AG09309 (cell line): ENCODE measurements around the gene ALG3.

Source experiments
- DNase-seq: peaks from one replicate; pipeline ENCODE4 v3.0.0-alpha.2; 2010; ENCODE audit warnings: low read depth
- H3K4me3 ChIP-seq: 2 replicates; pipeline ENCODE4 v1.5.1; 2011; ENCODE audit warnings: mild to moderate bottlenecking, low read depth, low read length, moderate library complexity; ENCODE audit not compliant: control insufficient read depth
- TF ChIP-seq, protein P1 (sequence below): IDR thresholded peaks from 2 replicates; pipeline ENCODE4 v1.5.1; 2011; ENCODE audit warnings: mild to moderate bottlenecking, low read depth, low read length, inconsistent platforms; ENCODE audit not compliant: insufficient read depth, control insufficient read depth; ENCODE audit errors: missing control alignments

The ALG3 gene

DNA sequence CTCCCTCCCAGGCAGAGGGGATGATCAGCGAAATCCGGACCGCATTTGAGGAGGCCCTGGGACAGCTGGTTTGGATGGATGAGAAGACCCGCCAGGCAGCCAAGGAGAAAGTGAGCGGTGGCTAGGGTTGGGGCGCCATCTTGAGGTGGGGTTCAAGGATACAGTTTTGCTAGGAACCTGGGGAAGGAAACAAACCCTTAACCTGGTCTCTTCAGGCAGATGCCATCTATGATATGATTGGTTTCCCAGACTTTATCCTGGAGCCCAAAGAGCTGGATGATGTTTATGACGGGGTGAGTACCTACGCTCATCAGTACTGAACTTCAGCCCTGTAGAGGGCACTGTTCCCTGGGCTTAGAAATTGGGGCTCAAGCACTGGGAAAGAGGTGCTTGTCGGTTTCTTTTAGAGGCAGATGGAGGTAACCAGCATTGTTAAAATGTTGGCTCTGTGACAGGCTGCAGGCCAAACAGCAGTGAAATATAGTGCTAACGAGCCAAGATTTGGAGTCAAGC is 40.7 kb upstream of the ALG3 start:
- no peak for DNase-seq
- TF ChIP-seq, protein P1, sequence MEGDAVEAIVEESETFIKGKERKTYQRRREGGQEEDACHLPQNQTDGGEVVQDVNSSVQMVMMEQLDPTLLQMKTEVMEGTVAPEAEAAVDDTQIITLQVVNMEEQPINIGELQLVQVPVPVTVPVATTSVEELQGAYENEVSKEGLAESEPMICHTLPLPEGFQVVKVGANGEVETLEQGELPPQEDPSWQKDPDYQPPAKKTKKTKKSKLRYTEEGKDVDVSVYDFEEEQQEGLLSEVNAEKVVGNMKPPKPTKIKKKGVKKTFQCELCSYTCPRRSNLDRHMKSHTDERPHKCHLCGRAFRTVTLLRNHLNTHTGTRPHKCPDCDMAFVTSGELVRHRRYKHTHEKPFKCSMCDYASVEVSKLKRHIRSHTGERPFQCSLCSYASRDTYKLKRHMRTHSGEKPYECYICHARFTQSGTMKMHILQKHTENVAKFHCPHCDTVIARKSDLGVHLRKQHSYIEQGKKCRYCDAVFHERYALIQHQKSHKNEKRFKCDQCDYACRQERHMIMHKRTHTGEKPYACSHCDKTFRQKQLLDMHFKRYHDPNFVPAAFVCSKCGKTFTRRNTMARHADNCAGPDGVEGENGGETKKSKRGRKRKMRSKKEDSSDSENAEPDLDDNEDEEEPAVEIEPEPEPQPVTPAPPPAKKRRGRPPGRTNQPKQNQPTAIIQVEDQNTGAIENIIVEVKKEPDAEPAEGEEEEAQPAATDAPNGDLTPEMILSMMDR = peak; percentile 70
- H3K4me3 ChIP-seq = no peak overlapping the region

DNA sequence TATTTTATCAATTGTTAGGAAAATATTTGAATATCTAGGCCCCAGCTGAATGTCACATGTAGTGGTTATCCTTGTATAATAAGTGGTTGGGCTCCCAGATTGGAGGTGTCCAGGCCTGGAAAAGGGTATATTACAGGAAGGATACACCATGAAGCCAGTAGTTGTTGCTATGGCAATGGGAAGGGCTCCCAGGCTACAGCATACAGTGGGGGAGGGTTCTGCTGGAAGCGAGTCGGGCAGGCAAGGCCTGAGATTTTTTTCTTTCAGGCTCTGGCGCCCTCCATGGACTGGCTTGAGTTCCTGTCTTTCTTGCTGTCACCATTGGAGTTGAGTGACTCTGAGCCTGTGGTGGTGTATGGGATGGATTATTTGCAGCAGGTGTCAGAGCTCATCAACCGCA is 35.9 kb upstream of the ALG3 start:
- H3K4me3 ChIP-seq = no peak overlapping the region
- DNase-seq = peak; percentile 34
- TF ChIP-seq, protein P1 = peak; percentile 58

DNA sequence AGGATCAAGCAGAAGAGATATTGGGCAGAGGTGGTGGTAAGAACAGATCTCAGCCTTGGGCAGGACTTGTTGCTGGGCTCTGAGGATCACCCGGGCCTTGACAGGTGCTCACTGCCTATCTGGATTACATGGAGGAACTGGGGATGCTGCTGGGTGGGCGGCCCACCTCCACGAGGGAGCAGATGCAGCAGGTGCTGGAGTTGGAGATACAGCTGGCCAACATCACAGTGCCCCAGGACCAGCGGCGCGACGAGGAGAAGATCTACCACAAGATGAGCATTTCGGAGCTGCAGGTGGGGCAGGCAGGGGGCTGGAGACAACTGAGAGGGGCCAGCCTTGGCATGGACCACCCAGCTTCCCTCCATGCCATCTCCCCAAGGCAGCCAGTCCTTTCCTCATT is 34.9 kb upstream of the ALG3 start:
- no peak for DNase-seq
- TF ChIP-seq, protein P1 = no peak
- H3K4me3 ChIP-seq = no peak overlapping the region

DNA sequence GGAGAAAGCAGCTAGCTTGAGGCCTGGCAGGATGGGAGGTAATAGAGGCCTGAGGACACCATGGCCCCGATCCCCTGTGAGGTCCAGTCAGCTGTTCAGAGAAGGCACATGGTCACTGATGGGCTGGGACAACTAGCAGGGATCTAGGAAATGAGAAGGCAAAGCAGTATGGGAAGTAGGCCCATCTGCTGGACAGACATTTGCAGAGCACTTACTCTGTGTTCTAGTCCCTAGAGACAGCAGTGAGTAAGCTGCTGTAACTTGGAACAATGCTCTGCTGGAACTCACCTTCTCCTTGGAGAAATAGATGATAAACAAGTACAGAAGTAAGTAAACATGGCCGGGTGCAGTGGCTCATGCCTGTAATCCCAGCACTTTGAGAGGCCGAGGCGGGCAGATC is 34.2 kb upstream of the ALG3 start:
- TF ChIP-seq, protein P1 = no peak
- H3K4me3 ChIP-seq = no peak overlapping the region
- no peak for DNase-seq

DNA sequence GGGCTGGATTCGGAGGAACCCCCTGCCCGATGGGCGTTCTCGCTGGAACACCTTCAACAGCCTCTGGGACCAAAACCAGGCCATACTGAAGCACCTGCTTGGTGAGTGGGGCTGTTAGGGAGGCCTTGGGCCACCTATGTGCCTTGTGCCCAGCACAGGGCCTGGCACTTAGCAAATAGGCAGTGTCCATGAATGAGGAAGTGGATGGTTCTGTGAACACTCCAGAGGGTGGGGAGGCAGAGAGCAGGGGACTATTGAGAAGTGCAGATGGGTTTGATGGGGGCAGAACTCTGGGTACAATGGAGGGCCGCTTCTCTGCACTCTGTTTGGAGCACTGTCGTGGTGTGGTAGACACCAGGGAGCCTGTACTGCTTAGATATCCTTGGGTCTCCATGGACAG is 28.6 kb upstream of the ALG3 start:
- no peak overlapping the region for H3K4me3 ChIP-seq
- no peak for DNase-seq
- TF ChIP-seq, protein P1 = no peak

DNA sequence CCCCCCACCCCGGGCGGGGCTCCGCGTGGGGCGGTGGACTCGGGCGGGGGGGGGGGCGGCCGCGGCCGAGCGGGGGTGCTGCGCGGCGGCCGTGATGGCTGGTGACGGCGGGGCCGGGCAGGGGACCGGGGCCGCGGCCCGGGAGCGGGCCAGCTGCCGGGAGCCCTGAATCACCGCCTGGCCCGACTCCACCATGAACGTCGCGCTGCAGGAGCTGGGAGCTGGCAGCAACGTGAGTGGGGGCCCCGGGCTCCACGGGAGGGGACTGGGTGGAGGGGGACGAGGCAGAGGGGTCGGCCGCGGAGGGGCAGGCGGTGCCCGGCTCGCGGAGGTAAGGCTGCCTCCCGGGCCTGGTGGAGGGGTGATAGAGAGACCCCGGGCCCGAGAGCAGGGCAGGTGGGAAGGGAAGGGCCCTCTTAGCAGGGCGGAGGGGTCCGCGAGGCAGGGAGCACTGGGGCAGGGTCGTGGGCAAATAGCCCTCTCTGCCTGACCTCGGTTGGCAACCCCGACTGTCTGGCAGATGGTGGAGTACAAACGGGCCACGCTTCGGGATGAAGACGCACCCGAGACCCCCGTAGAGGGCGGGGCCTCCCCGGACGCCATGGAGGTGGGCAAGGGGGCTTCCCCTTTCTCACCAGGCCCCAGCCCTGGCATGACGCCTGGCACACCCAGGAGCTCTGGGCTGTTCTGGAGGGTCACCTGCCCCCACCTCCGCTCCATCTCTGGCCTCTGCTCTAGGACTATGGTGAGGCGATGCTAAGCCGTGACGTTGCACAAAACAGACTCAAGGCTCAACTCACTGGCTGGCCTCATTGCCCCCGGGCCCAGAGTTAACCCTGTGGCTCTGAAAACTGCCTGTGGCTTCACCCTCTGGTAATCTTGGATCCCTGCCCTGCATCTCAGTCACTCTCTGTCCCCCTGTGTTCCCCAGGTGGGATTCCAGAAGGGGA is 27.5 kb upstream of the ALG3 start, which contains the start of gene ECE2:
TSS of gene ECE2 (plus strand) at position 62 of the 950 bp plus-strand sequence. CDS start at position 194, 132 bp downstream.
- TF ChIP-seq, protein P1 = no peak
- H3K4me3 ChIP-seq = no peak within 1 kb of the TSS
- DNase-seq = no peak

DNA sequence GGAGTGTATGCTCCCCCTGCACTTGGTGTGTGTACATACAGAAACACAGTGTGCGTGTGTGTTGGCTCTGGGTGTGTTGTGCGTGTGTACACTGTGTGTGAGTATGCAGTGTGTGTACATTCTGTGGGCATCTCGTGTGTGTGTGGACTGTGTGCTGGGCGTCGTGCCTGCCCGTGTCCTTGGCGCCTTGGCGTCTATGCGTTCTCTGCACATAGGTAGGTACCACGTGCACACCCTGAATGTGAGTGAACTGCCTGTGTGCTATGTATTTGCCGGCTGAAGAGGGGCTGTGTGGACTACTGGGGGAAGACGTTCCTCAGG is 26.6 kb upstream of the ALG3 start:
- DNase-seq = no peak
- TF ChIP-seq, protein P1 = no peak
- H3K4me3 ChIP-seq = no peak overlapping the region
